Stimulated activated CD8-positive, alpha-beta memory T cell treated with anti-CD3 and anti-CD28 coated beads, Interleukin-4, amount 100 ng/mL, for 24 hours (primary cell): ENCODE measurements around the gene RECQL5.

Experiments used
- DNase-seq: peaks from one replicate; pipeline ENCODE4 v3.0.0-alpha.2; 2020; ENCODE audit warnings: low read depth

The RECQL5 gene

GRCh38 chr17:75633486-75634375 lies 33.2 kb downstream of the RECQL5 start:
- peak; percentile 31 for DNase-seq

GRCh38 chr17:75632863-75633485 lies 34.0 kb downstream of the RECQL5 start, which contains the start of gene SMIM5:
TSS of gene SMIM5 (plus strand) at chr17:75633434. CDS start at chr17:75640202, 6,768 bp downstream.
- DNase-seq = peak; percentile 75

GRCh38 chr17:75632428-75632827 lies 34.5 kb downstream of the RECQL5 start:
- DNase-seq = no peak

- DNase-seq = no peak
These were observed 35.6 kb downstream of the RECQL5 start for GRCh38 chr17:75631353-75631752.

- no peak for DNase-seq
These were observed 36.7 kb downstream of the RECQL5 start for GRCh38 chr17:75630071-75630917.

- no peak for DNase-seq
These were observed 37.8 kb downstream of the RECQL5 start for GRCh38 chr17:75629157-75629556.

GRCh38 chr17:75628425-75628824 lies 38.5 kb downstream of the RECQL5 start:
- no peak for DNase-seq

GRCh38 chr17:75627094-75627493 lies 39.9 kb downstream of the RECQL5 start:
- no peak for DNase-seq

- DNase-seq = no peak
These were observed 40.4 kb downstream of the RECQL5 start for GRCh38 chr17:75626496-75627038.

- no peak for DNase-seq
These were observed 41.0 kb downstream of the RECQL5 start for GRCh38 chr17:75625813-75626486.

GRCh38 chr17:75624714-75625345 lies 42.1 kb downstream of the RECQL5 start:
- DNase-seq = no peak

GRCh38 chr17:75624021-75624420 lies 42.9 kb downstream of the RECQL5 start:
- DNase-seq = no peak

GRCh38 chr17:75623386-75623785 lies 43.6 kb downstream of the RECQL5 start:
- no peak for DNase-seq

GRCh38 chr17:75622771-75623273 lies 44.1 kb downstream of the RECQL5 start:
- DNase-seq = no peak

- no peak for DNase-seq
These were observed 44.9 kb downstream of the RECQL5 start for GRCh38 chr17:75622076-75622475.

GRCh38 chr17:75621489-75621888 lies 45.5 kb downstream of the RECQL5 start:
- DNase-seq = no peak

GRCh38 chr17:75619506-75620431 lies 47.2 kb downstream of the RECQL5 start:
- no peak for DNase-seq

GRCh38 chr17:75617675-75618074 lies 49.3 kb downstream of the RECQL5 start:
- no peak for DNase-seq

- no peak for DNase-seq
These were observed 49.7 kb downstream of the RECQL5 start for GRCh38 chr17:75617218-75617617.
